LNCAP (cell line): Measurements from ENCODE around the gene ERF.

Experiments used
- TF ChIP-seq, protein P1 (sequence below): fragments of 450-650 bp; IDR thresholded peaks from 2 replicates; pipeline ENCODE4 v1.5.1; 2017; ENCODE audit warnings: mild to moderate bottlenecking

Gene ERF

DNA sequence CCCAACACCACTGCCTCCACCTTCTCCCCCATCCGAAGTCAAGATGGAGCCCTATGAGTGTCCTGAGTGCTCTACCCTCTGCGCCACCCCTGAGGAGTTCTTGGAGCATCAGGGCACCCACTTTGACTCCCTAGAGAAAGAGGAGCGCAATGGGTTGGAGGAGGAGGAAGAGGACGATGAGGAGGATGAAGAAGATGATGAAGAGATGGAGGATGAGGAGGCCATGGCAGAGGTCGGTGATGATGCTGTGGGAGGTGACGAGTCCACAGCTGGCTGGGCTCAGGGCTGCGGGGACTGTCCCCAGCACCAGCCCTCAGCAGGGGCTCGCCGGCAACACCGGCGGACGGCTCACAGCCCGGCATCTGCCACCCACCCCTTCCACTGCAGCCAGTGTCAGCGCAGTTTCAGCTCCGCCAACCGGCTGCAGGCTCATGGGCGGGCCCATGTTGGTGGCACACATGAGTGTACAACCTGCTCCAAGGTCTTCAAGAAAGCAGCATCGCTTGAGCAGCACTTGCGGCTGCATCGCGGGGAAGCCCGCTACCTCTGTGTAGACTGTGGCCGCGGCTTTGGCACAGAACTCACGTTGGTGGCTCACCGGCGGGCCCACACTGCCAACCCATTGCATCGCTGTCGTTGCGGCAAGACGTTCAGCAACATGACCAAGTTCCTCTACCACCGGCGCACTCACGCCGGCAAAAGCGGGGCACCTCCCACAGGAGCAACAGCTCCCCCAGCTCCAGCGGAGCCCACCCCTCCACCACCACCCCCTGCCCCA is 29.8 kb downstream of the ERF start:
- TF ChIP-seq, protein P1, sequence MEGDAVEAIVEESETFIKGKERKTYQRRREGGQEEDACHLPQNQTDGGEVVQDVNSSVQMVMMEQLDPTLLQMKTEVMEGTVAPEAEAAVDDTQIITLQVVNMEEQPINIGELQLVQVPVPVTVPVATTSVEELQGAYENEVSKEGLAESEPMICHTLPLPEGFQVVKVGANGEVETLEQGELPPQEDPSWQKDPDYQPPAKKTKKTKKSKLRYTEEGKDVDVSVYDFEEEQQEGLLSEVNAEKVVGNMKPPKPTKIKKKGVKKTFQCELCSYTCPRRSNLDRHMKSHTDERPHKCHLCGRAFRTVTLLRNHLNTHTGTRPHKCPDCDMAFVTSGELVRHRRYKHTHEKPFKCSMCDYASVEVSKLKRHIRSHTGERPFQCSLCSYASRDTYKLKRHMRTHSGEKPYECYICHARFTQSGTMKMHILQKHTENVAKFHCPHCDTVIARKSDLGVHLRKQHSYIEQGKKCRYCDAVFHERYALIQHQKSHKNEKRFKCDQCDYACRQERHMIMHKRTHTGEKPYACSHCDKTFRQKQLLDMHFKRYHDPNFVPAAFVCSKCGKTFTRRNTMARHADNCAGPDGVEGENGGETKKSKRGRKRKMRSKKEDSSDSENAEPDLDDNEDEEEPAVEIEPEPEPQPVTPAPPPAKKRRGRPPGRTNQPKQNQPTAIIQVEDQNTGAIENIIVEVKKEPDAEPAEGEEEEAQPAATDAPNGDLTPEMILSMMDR = no peak

DNA sequence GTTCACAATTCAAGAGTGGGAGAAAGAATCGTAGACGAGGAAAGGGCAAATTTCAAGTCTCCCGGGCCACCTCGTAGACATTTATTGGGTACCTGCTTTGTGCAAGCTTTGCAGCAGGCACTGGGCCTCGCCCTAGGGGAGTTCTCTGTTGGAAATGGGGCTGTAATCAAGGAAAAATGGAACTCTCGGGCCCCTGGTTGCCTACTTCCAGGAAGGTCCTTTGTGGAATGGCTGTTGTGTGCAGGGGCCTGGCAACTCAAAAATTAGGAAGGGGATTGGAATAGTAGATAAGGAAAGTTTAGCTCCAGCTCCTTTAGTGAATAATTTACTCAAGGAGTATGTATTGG is 34.2 kb downstream of the ERF start:
- TF ChIP-seq, protein P1 = no peak

DNA sequence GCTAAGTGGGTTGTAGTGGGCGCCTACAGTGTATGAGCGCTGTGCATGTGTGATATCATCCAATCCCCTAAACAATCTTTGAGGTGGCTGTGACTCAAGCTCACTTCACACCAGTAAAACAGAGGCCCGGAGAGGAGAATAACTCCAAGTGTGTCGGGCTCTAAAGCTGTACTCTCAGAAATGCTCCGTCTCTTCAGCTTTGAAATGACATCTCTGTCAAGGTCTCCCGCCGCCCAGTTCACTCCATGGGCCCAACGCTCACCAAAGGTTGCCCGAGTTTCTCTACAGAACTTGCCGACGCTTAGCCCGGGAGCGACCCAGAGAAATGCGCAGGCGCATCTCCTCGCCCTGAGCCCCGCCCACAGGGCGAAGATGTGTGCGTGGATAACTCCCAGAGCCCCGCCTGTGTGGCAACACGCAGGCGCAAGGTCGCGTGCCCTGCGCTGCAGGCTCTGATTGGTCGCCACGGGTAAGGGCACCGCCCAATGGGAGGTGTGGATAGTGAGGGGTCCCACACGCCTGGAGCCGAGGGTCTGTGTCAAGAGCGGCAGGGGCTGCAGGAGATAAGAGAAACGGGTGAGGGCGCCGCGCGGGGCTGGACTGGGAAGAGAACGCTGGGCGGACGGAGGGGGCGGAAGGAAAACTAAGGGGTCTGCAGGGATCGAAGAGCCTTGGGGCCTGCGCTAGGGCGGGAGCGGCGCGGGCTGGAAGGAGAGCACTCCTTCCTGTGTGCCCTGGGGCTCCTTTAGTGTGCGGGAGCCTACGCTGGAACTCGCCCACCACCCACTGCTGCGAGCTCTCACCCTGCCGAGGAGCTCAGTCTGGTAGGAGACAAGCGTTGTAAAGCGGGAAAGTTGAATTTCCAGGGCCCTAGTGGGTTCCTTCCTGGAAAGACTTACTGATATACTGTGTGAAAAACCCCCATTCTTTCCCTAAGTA is 34.8 kb downstream of the ERF start, which contains the start of gene ZNF526:
Gene ZNF526 (plus strand): TSS at position 501 of the 939 bp plus-strand sequence. CDS start 4,092 bp downstream, outside the sequence.
- TF ChIP-seq, protein P1 = no peak

DNA sequence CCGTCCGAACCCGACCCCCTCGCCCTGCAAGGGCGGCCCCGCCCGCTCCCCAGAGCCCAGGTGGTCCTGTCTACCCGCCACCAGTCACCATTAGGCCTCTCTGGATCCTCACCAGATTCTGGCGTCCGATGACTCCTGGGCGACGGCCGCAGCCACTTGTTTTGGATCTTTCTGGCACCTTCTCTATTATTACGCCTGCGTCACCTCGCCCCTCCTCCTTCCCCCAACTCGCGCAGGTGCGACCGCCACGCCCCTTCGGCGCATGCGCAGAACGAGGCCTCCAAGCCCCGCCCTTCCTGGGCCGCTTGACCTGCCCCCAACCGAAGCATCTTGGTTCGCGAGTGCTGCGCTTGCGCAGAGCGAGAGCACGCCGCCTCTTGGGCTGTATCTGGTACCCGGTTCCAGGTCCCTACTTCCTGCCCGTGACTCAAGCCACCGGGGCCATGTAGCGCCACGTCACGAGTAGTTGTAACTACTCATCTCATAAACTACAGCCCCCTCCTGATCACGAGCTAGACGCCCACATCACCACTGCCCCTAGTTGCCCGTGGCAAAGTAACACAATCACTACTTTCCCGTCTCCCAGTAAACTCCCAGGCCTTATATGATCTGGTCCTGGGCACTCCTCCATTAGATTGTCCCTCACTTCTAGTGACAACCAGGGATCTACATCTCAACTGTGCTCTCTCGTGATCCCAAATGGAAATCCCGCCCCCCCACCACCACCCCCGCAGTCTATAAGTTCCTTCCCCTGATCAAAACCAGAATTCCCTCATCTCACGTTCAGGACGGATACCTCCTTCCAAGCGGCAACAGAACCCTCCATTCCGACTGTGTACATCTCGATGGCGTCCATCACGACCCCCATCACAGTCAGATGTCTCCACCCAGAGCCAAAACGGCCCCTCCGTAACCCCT is 37.1 kb downstream of the ERF start, which contains the start of gene DEDD2:
Gene DEDD2 (minus strand): TSS at position 158 of the 918 bp plus-strand sequence. CDS start 670 bp downstream, outside the sequence.
- TF ChIP-seq, protein P1 = no peak

DNA sequence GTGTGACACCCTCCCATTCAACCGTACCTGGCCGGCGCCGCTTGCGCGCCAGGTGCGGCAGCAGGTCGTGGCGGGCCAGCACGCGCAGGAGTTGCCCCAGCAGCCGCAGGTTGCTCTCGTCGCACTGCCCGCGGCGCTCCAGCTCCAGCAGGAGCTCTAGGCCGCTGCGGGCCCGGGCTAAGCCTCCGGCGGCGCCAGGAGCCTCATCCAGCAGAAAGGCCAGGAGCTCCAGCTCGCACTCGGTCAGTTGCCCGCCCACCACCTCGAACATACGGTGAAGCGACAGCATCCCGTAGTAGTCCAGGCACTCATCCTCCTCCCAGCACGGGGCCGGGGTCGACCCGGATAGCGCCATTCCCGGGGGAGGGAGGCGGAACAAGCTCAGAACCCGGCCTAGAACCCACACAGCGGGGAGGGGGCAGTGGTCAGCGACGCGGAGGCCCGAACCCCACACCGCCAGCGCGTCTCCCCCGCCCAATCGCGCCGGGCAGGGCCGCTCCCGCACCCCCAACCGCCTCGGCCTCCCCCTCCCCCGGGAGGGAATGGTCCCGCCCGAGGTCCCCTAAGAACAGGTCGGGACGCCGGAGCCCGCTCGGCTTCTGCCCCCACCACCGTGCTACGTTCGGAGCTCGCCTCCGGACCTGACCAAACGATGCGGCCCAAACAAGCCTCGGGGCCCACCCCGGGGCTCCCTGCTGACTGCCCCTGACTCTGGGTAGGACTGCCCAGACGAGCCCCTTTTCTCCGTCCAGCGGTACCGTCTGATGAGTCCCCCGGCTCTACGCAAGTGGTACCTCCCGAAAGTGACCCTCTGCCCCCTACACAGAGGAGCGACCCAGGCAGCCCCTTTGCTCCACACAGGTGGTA is 38.0 kb downstream of the ERF start:
- TF ChIP-seq, protein P1 = no peak

DNA sequence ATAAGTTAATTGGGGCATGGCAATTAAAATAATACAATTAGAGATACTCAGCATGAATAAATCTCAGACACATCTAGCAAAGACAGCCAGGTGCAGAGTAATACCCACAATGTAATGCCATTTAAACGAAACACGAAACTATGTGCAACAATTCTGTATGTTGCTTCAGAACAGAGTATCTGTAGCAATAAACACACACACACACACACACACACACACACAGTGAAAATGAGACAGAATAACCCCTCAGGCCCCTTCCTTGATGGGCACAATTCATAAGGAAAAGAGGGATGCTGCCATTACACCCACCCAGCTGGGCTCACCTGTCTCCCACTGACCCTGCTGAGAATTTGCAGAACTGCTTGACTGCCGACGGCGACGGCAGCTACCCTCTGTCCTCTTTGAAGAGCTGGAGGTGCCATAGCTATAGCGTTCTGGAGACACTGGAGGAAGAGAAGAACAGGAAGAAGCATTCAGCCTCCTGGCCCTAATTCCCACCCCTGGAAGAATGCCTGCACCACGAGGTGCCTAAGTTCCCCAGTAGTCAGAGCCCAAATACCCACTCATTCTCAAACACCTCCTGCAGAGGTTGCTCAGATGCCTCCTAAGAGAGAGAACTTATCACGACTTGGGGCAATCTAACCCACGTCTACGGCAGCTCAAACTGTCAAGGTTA is 40.0 kb downstream of the ERF start:
- TF ChIP-seq, protein P1 = no peak
